HepG2 (cell line): ENCODE data around the gene LYRM1. TPM values are rescaled to one million over a fixed set of nuclear protein-coding genes. Genes with fewer than 3 reads are reported as not detected.

Experiments
- BCL6 ChIP-seq: IDR thresholded peaks from 2 replicates; pipeline ENCODE4 v1.6.1; 2016; ENCODE audit warnings: missing genetic modification reagents, missing compliant biosample characterization
- GABPB1 ChIP-seq: IDR thresholded peaks from 2 replicates; pipeline ENCODE4 v1.6.1; 2016; ENCODE audit warnings: mild to moderate bottlenecking, missing genetic modification reagents, moderate library complexity, missing compliant biosample characterization
- HNF1B ChIP-seq: sonication (generic); formaldehyde crosslinking; IDR thresholded peaks from 2 replicates; pipeline ENCODE4 v1.5.1; 2020; ENCODE audit warnings: mild to moderate bottlenecking, moderate library complexity, missing genetic modification reagents
- HOXA3 ChIP-seq: sonication (generic); formaldehyde crosslinking; IDR thresholded peaks from 2 replicates; pipeline ENCODE4 v1.5.0; 2020; ENCODE audit warnings: missing genetic modification reagents
- KDM5B ChIP-seq: sonication (generic); formaldehyde crosslinking; IDR thresholded peaks from 2 replicates; pipeline ENCODE4 v1.4.0; 2020; ENCODE audit warnings: missing genetic modification reagents, mild to moderate bottlenecking, borderline replicate concordance
- KMT2B ChIP-seq: IDR thresholded peaks from 2 replicates; pipeline ENCODE4 v1.6.1; 2016; ENCODE audit warnings: missing genetic modification reagents, missing compliant biosample characterization
- LCORL ChIP-seq, 2 experiments: fragments of 450-650 bp in 1 of 2; sonication (generic) in 1 of 2; formaldehyde crosslinking in 1 of 2; IDR thresholded peaks; 2 replicates each; pipeline versions ENCODE4 v1.5.0 to v1.6.1; 2017 to 2020; ENCODE audit warnings: antibody characterized with exemption in 1 of 2, missing genetic modification reagents in 1 of 2
- MAFK ChIP-seq, 2 experiments: IDR thresholded peaks in 1 of 2; conservative IDR thresholded peaks in 1 of 2; 2 replicates each; pipeline ENCODE4 v1.6.1; 2011; ENCODE audit warnings: improper control_type of control experiment in 2 of 2, low read length in 2 of 2
- NCOA5 ChIP-seq: sonication (generic); formaldehyde crosslinking; IDR thresholded peaks from 2 replicates; pipeline ENCODE4 v1.4.0; 2020; ENCODE audit warnings: missing genetic modification reagents
- POGZ ChIP-seq: sonication (generic); formaldehyde crosslinking; IDR thresholded peaks from 2 replicates; pipeline ENCODE4 v1.4.0; 2020; ENCODE audit warnings: mild to moderate bottlenecking, missing genetic modification reagents
- PRDM4 ChIP-seq: sonication (generic); formaldehyde crosslinking; IDR thresholded peaks from 2 replicates; pipeline ENCODE4 v1.9.0; 2021; ENCODE audit warnings: missing genetic modification reagents, borderline replicate concordance
- SAP130 ChIP-seq: IDR thresholded peaks from 2 replicates; pipeline ENCODE4 v1.6.1; 2016; ENCODE audit warnings: low read depth
- SMARCE1 ChIP-seq: fragments of 450-650 bp; IDR thresholded peaks from 2 replicates; pipeline ENCODE4 v1.6.1; 2017; ENCODE audit warnings: borderline replicate concordance
- SP5 ChIP-seq: IDR thresholded peaks from 2 replicates; pipeline ENCODE4 v1.6.1; 2016; ENCODE audit warnings: low read depth, borderline replicate concordance
- SPEN ChIP-seq: sonication (generic); formaldehyde crosslinking; IDR thresholded peaks from 2 replicates; pipeline ENCODE4 v1.5.1; 2020; ENCODE audit warnings: low read depth, mild to moderate bottlenecking, missing genetic modification reagents
- STAG1 ChIP-seq: sonication (generic); formaldehyde crosslinking; IDR thresholded peaks from 2 replicates; pipeline ENCODE4 v1.4.0; 2020; ENCODE audit warnings: missing genetic modification reagents
- TARDBP ChIP-seq: sonication (generic); formaldehyde crosslinking; IDR thresholded peaks from 2 replicates; pipeline ENCODE4 v1.8.0; 2022; ENCODE audit warnings: mild to moderate bottlenecking, missing genetic modification reagents
- THAP7 ChIP-seq: sonication (generic); formaldehyde crosslinking; IDR thresholded peaks from 2 replicates; pipeline ENCODE4 v1.8.1; 2023; ENCODE audit warnings: mild to moderate bottlenecking, missing genetic modification reagents
- ZBTB33 ChIP-seq: sonication (generic); formaldehyde crosslinking; IDR thresholded peaks from 2 replicates; pipeline ENCODE4 v1.4.0; 2020; ENCODE audit warnings: missing genetic modification reagents
- ZBTB38 ChIP-seq: sonication (generic); formaldehyde crosslinking; IDR thresholded peaks from 2 replicates; pipeline ENCODE4 v1.5.1; 2020; ENCODE audit warnings: mild to moderate bottlenecking, missing genetic modification reagents
- ZFY ChIP-seq: sonication (generic); formaldehyde crosslinking; IDR thresholded peaks from 2 replicates; pipeline ENCODE4 v1.4.0; 2020; ENCODE audit warnings: missing genetic modification reagents
- ZNF331 ChIP-seq: sonication (generic); formaldehyde crosslinking; IDR thresholded peaks from 2 replicates; pipeline ENCODE4 v1.4.0; 2020; ENCODE audit warnings: missing genetic modification reagents
- ZNF546 ChIP-seq: sonication (generic); formaldehyde crosslinking; conservative IDR thresholded peaks from 2 replicates; pipeline ENCODE4 v1.8.1; 2023; ENCODE audit warnings: mild to moderate bottlenecking, missing genetic modification reagents
- ZNF629 ChIP-seq: sonication (generic); formaldehyde crosslinking; conservative IDR thresholded peaks from 2 replicates; pipeline ENCODE4 v1.5.0; 2020; ENCODE audit warnings: missing genetic modification reagents
- ZNF652 ChIP-seq: IDR thresholded peaks from 2 replicates; pipeline ENCODE4 v1.6.1; 2016; ENCODE audit warnings: low read depth, borderline replicate concordance
- polyA plus RNA-seq, 8 experiments: library from polyadenylated mRNA; depleted of rRNA in 3 of 8; stranded (reverse) in 7 of 8; unstranded in 1 of 8; fragments of >200 nt; fragmentation: Illumina TruSeq in 4 of 8; extraction: Trizol in 4 of 8; gene quantifications; 2 replicates each; pipeline versions ENCODE4 v1.2.1 to v1.2.3, GENCODE V29; 2011 to 2016; ENCODE audit warnings: low read depth in 4 of 8, missing spikeins in 1 of 8, mixed read lengths in 1 of 8; ENCODE audit not compliant: insufficient read depth in 1 of 8
- total RNA-seq, 5 experiments: library from RNA; depleted of rRNA; stranded (reverse); fragments of >200 nt; fragmentation: Illumina TruSeq; extraction: Trizol; gene quantifications; 2 replicates each; pipeline ENCODE4 v1.2.3, GENCODE V29; 2016; ENCODE audit warnings: low read depth in 1 of 5

The LYRM1 gene
- total and polyA plus RNA-seq, 2 of the 13 experiments (the other 11 are each of a cell fraction or from before 2014, with no cell fraction given) = 59.2 to 82.6 TPM

- TF ChIP-seq BCL6 (CRISPR knock-in tag) (peak; percentile 33; the same call in 1 of the 2 replicates), ZNF331 (peak; percentile 82), PRDM4 (no peak), ZFY (peak; percentile 57; the same call in 1 of the 2 replicates), MAFK (conservative IDR thresholded peaks at IDR 0.05 in 1 of 2, IDR thresholded peaks at IDR 0.05 in 1 of 2; ENCODE audit: low read length in 2 of 2) (peak in 1 of 2 experiments; percentile 27; a peak in 1 of 4 replicates), HNF1B (no peak; the same call in 1 of the 2 replicates), KMT2B (CRISPR knock-in tag) (peak; percentile 64; the same call in 1 of the 2 replicates), GABPB1 (0 out of 2 replicates have a peak, but pooled peaks have one; percentile 30), NCOA5 (CRISPR knock-in tag) (no peak), ZBTB38 (peak; percentile 71; the same call in 1 of the 2 replicates), ZNF652 (CRISPR knock-in tag) (peak; percentile 52; the same call in 1 of the 2 replicates), POGZ (CRISPR knock-in tag) (peak; percentile 61), SPEN (peak; percentile 71; the same call in 1 of the 2 replicates), ZBTB33 (peak; percentile 32; the same call in 1 of the 2 replicates), ZNF629 (no peak), SMARCE1 (no peak), KDM5B (no peak), LCORL (IDR thresholded peaks at IDR 0.05) (no peak), LCORL (CRISPR knock-in tag; IDR thresholded peaks at IDR 0.05) (0 out of 2 replicates have a peak, but pooled peaks have one; percentile 47), ZNF546 (CRISPR knock-in tag) (no peak), TARDBP (0 out of 2 replicates have a peak, but pooled peaks have one; percentile 37), SP5 (CRISPR knock-in tag) (0 out of 2 replicates have a peak, but pooled peaks have one; percentile 7), THAP7 (CRISPR knock-in tag) (0 out of 2 replicates have a peak, but pooled peaks have one; percentile 23), HOXA3 (CRISPR knock-in tag) (peak; percentile 20; the same call in 1 of the 2 replicates), SAP130 (peak; percentile 60), STAG1 (CRISPR knock-in tag) (peak; percentile 37)
Measured at GRCh38 chr16:20868890-20869289, 31.7 kb upstream of the LYRM1 start (continued).
